K562 (cell line): ENCODE results near the gene ROMO1. TPM values are rescaled to one million over a fixed set of nuclear protein-coding genes. Genes with fewer than 3 reads are reported as not detected.

Experiments used
- BCL6 ChIP-seq: fragments of 250-450 bp; sonication (Bioruptor Pico); IDR thresholded peaks from 2 replicates; pipeline ENCODE4 v1.4.0; 2020
- ELK3 ChIP-seq: fragments of 450-650 bp; formaldehyde crosslinking; IDR thresholded peaks from 2 replicates; pipeline ENCODE4 v1.4.0; 2020; ENCODE audit warnings: mild to moderate bottlenecking
- KAT8 ChIP-seq: fragments of 450-650 bp; IDR thresholded peaks from 2 replicates; pipeline ENCODE4 v1.6.1; 2016; ENCODE audit warnings: low read depth, mild to moderate bottlenecking
- NFE2L1 ChIP-seq: fragments of 450-650 bp; IDR thresholded peaks from 2 replicates; pipeline ENCODE4 v1.6.1; 2016; ENCODE audit warnings: missing genetic modification characterization, low read depth, mild to moderate bottlenecking, missing compliant biosample characterization, moderate library complexity, borderline replicate concordance
- STAG1 ChIP-seq: sonication (generic); formaldehyde crosslinking; IDR thresholded peaks from 2 replicates; pipeline ENCODE4 v1.5.0; 2020; ENCODE audit warnings: missing genetic modification reagents, borderline replicate concordance
- ZNF133 ChIP-seq: fragments of 250-450 bp; sonication (Bioruptor Pico); IDR thresholded peaks from 2 replicates; pipeline ENCODE4 v1.4.0; 2020; ENCODE audit warnings: mild to moderate bottlenecking
- ZNF23 ChIP-seq: fragments of 250-450 bp; sonication (Bioruptor Pico); IDR thresholded peaks from 2 replicates; pipeline ENCODE4 v1.4.0; 2020; ENCODE audit warnings: mild to moderate bottlenecking
- ZNF280A ChIP-seq: fragments of 450-650 bp; IDR thresholded peaks from 2 replicates; pipeline ENCODE4 v1.6.1; 2018; ENCODE audit warnings: mild to moderate bottlenecking, low read depth; ENCODE audit not compliant: partially characterized antibody
- ZNF639 ChIP-seq, 2 experiments: fragments of 200-800 bp in 1 of 2; sonication (Bioruptor generic) in 1 of 2; sonication (generic) in 1 of 2; formaldehyde crosslinking in 1 of 2; IDR thresholded peaks in 1 of 2; conservative IDR thresholded peaks in 1 of 2; 2 replicates each; pipeline versions ENCODE4 v1.5.0 to v1.6.1; 2016 to 2020; ENCODE audit warnings: missing compliant biosample characterization in 1 of 2, missing genetic modification characterization in 1 of 2, missing genetic modification reagents in 1 of 2
- polyA plus RNA-seq, 8 experiments: library from polyadenylated mRNA; depleted of rRNA in 4 of 8; stranded (reverse) in 5 of 8; unstranded in 3 of 8; fragments of >200 nt; fragmentation: Nextera tagmentation in 2 of 8; fragmentation: Illumina TruSeq in 1 of 8; extraction: Ambion mirVana in 2 of 8; extraction: Trizol in 1 of 8; gene quantifications; 2 replicates each; pipeline versions ENCODE4 v1.2.1 to v1.2.3, GENCODE V29; 2011 to 2014; ENCODE audit warnings: inconsistent platforms in 1 of 8, missing spikeins in 1 of 8
- total RNA-seq, 7 experiments: library from RNA; depleted of rRNA in 6 of 7; stranded (reverse); fragments of >200 nt in 6 of 7; fragmentation: Illumina TruSeq in 2 of 7; extraction: Trizol in 2 of 7; gene quantifications; 2 replicates each; pipeline versions ENCODE4 v1.2.1 to v1.2.3, GENCODE V29; 2011 to 2021; ENCODE audit warnings: low replicate concordance in 1 of 7

Gene ROMO1
- total and polyA plus RNA-seq, 9 of the 15 experiments (the other 6 are each of a cell fraction or from before 2014, with no cell fraction given): 31.8 to 741 (median 226) TPM

- TF ChIP-seq ZNF639 (CRISPR knock-in tag; conservative IDR thresholded peaks at IDR 0.05 in 1 of 2, IDR thresholded peaks at IDR 0.05 in 1 of 2): no peak
- TF ChIP-seq ZNF23 (CRISPR knock-in tag): no peak
- no peak for TF ChIP-seq NFE2L1 (tag)
- no peak for TF ChIP-seq BCL6 (CRISPR knock-in tag)
- no peak for TF ChIP-seq ELK3 (CRISPR knock-in tag)
- no peak for TF ChIP-seq KAT8
- no peak for TF ChIP-seq ZNF280A
- no peak for TF ChIP-seq STAG1
- TF ChIP-seq ZNF133 (CRISPR knock-in tag): no peak
Observed at GRCh38 chr20:35660122-35660937, 38.9 kb upstream of the ROMO1 start (continued).
